Stimulated activated CD8-positive, alpha-beta memory T cell treated with anti-CD3 and anti-CD28 coated beads, Interleukin-7, amount 100 ng/mL, for 24 hours (primary cell): Measurements from ENCODE around the gene MED12.
A peak's percentile ranks its signal among the peaks of the same experiment; 100 is the strongest.

Experiments
- DNase-seq: peaks from one replicate; pipeline ENCODE4 v3.0.0-alpha.2; 2020; ENCODE audit warnings: low read depth

Gene MED12

GRCh38 chrX:71107762-71108360, 10.5 kb upstream of the MED12 start:
- no peak for DNase-seq

DNA sequence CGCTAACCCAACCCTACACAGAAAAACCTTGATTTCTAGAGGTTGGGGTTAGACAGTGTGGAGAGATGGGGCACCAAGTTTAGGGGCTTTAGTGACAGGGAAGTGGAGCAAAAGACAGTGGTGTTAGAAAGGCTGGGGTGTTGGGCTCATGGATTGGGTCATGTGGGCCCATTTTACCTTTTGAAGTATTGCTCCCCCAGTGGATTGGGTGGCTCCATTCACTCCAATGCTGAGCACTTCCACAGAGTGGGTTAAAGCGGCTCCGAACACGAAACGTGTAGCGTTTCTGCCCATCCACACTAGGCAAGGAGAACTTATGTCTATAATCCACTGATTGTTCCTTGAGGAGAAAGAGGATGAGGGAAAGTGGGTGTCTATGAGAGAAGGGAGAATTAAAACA, 9.3 kb upstream of the MED12 start:
- no peak for DNase-seq

DNA sequence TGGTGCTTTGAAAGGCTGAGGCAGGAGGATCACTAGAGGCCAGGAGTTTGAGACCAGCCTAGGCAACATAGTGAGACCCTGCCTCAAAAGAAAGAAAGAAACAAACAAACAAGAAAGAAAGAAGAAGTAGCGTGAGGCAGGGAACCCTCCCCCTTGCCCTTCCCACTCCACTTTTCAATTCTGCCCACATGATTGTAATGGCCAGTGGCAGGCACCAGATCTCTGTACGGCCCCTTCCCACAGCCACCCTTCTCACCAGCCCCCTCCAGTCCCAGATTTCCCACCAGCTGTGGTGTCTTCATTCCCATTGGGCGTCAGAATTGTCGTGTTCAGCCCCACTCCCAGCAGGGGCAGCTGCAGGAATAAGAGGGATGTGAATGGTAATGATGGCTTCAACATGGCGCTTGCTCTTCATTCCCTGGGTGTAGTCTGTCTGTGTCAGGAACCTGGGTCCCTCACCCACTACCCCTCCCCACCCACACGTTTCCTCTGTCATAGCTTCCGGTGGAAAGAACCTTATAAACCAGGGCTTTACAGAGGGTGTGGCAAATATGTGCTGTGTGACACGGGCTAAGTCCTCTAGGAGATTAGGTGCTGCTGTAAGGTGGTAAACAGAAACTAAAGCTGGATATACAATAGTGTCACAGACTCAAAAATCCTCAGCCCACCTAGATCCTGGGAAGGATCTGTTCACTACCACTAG, 7.1 kb upstream of the MED12 start, which contains the start of gene IL2RG:
Gene IL2RG (minus strand): TSS at position 437 of the 703 bp plus-strand sequence. CDS start 38 bp downstream, at position 399.
- DNase-seq = peak; percentile 26

DNA sequence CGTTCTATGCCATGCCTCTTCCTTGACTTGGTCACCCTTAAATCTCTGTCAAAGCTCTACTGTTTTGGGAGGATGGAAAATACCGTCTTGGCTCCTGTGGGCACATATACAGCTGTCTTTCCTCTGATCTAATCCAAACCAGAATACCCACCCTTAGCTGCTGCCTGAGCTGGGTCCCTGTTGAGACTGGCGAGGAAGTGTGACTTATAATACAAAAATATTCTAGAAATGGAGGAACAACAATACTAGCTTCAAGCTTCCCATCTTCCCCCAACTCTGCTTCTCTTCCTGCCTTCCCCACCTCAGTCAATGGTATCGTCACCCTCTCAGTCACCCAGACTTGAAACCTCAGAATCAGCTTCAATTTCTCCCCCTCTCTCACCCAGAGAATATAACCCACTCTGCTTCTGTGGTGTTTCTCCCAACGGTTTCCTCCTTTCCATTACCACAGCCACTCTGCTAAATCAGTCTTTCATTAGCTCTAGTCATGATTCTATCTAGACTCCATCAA, 6.4 kb upstream of the MED12 start:
- DNase-seq = no peak

DNA sequence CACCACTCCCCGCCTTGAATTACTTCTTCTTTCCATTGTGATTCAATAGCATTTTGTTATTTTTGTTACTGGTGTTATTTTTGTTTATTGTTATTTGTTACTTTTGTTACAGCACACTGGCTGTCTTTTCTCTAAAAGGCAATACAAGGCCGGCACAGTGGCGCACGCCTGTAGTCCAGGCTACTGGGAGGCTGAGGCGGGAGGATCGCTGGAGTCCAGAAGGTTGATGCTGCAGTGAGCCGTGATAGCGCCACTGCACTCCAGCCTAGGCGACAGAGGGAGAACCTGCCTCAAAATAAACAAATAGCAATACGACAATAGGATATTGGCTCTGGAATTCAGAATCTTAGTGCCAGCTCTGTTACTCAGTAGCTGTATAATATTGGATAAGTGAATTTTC, 1.0 kb upstream of the MED12 start:
- DNase-seq = no peak

DNA sequence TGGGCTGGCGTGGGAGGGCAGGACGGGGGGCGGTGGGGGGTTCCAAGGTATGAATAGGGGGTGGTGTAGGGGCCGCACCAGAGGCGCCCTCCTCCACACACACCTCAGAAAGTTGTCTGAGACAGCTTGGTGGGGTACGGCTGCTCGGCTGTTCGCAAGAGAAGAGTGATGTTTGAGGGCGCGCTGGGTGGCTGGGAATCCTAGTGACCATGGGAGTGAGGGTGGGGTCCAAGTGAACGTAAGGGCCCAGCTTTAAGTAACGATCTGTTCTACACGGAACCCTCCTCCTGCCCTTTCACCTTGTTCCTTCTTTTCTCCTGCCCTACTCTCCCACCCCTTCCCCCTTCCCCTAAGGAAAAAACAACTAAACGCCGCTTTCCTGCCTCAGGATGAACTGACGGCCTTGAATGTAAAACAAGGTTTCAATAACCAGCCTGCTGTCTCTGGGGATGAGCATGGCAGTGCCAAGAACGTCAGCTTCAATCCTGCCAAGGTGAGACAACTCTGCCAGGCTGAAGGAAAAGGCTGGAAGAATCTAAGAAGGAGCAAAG, 664 bp downstream of the MED12 start:
- DNase-seq = no peak

DNA sequence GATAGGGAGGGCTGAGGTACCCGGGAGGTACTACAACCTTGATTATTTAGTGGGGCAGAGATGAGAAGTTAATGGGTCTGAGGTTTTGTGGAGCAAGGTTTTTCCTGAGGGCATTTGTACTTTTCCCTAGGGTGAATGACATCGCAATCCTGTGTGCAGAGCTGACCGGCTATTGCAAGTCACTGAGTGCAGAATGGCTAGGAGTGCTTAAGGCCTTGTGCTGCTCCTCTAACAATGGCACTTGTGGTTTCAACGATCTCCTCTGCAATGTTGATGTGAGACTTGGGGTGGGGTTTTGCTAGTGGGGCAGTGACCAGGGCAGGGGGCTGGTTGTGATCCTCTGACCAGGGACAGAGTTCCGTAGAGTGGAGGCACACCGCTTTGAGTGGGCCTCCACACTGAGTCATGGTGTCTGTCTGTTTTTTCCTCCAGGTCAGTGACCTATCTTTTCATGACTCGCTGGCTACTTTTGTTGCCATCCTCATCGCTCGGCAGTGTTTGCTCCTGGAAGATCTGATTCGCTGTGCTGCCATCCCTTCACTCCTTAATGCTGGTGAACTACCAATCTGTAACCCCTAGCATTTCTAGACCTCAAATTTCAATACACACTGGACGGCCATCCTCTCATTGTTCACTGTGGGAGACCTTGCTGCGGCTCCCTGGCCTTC, 9.9 kb downstream of the MED12 start:
- no peak for DNase-seq

- DNase-seq = peak; percentile 40
These were observed 10.7 kb downstream of the MED12 start for GRCh38 chrX:71128915-71129765.

GRCh38 chrX:71131510-71131909, 13.1 kb downstream of the MED12 start:
- DNase-seq = no peak

DNA sequence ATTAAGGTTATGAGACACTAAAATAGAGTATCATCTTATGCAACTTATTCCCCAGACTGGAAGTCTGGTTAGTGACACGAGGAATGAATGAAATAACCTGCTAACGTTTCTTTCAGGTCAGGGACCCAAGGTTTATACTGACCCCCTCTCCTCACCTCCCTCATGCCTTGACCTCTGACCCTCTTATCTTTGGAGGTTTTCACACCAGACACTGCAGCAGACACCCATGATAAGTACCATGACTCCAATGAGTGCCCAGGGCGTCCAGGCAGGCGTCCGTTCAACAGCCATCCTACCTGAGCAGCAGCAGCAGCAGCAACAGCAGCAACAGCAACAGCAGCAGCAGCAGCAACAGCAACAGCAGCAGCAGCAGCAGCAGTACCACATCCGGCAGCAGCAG, 22.0 kb downstream of the MED12 start:
- DNase-seq = no peak

DNA sequence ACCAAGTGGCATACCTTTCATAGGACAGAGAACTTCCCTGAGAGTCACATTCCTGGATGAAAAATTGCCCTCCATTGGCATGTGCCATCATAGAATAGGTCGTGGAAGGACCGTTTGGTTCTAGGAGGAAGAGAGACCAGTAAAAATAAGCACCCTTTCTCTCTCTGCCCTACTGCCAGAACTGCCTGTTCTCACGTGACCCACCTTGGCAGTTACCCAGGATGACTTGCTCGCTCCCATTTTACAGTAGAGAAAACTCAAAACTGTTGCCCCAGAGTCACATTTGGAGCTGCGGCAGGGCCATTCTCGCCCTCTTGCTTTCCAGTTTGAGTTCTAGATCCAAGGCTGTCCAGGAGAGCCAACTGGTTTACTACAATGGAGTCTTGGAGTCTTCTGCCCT, 25.1 kb downstream of the MED12 start:
- no peak for DNase-seq

- no peak for DNase-seq
These were observed 26.3 kb downstream of the MED12 start, which contains the start of gene NLGN3 for GRCh38 chrX:71144651-71145050. TSS of gene NLGN3 (plus strand) at chrX:71144841. CDS start at chrX:71147750, 2,909 bp downstream.

DNA sequence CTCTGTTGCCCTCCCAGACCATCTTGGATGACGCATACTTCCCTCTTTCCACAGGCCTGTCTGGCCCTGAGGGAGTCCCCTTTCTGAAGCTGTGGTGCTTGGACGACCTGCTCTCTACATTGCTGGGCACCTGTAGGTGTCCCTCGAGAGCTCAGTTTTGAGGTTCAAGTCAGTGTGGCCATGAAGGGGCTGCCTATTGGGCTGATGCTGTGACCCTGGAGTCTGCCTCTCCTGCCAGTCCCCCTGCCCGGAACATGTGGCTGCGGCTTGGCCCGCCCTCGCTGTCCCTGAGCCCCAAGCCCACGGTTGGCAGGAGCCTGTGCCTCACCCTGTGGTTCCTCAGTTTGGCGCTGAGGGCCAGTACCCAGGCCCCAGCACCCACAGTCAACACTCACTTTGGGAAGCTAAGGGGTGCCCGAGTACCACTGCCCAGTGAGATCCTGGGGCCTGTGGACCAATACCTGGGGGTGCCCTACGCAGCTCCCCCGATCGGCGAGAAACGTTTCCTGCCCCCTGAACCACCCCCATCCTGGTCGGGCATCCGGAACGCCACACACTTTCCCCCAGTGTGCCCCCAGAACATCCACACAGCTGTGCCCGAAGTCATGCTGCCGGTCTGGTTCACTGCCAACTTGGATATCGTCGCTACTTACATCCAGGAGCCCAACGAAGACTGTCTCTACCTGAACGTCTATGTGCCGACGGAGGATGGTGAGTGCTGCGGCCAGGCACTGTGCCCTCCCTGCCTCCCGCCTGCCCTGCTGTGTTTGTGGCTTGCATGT, 29.3 kb downstream of the MED12 start:
- no peak for DNase-seq

DNA sequence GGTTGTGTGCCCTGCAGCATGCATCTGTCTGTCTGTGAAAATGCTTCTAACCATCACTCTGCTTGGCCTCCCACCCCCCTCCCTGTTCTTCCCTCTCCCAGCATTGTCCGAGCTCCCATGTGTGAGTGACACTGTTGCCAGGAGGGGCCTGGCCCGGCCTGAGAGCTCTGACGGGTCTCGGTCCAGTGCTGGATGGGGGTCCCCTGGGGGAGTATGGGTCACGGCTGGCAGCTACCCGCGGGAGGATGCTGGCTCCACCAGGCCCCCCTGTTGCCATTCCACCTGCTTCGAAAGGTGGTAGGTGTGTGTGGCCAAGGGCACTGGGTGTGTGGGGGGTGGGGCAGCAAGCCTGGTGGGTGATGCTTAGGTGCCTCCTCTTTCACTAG, 29.9 kb downstream of the MED12 start:
- DNase-seq = no peak

DNA sequence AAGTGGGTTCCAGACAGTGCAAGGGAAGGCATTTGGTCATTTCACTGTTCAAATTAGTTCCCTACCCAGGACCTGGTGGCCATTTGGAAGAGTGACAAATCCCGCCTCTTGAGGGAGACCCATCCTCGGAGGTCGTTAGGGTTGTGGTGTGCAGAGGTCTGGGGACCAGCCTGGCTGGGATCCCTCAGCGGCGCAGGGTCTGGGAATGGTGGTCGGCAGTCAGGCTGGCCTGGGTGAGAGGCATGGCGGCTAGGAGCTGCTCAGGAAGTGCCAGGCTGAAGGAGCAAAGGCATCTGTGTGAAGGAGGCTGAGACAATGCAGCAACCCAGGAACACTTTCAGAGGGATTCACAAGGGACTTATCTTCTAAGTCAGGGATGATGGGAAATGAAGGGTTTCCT, 33.0 kb downstream of the MED12 start:
- DNase-seq = no peak

DNA sequence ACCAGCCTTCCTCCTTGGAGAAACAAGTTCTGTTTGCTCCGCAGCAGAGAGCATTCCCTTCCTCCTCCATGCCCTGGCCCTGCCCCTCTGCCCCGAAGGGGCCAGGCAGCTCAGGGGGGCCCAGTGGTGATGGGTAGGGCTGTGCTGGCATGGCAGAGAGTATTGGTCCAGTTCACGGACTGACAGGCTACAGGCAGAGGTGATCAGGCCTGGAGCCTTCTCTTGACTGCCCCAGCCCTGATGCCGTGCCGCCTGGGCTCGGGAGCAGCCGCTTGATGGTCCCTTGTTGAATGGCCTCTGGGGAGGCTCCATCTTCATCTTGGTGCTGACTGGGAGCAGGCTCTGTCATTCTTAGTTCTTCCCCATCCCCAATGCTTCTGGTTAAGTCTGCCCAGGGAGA, 35.8 kb downstream of the MED12 start:
- DNase-seq = no peak

- no peak for DNase-seq
These were observed 36.2 kb downstream of the MED12 start for GRCh38 chrX:71154641-71155040.

DNA sequence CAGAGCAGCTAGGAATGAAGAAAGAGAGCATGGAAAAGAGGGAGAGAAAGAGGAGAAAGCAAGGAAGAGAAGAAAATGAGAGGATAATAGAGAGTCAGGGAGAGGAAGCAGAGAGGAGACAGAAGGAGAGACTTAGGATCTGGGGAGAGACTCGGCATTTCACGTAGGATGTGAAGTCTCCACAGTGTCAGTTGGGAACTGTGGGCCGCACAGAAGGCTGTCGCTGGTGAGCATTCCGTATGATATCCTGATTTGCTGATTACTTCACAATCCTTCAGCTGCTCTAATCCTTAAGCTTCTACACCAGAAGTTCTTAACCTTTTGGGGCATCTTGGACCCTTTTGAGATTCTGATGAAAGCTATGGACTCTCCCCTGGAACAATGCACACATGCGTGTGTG, 40.2 kb downstream of the MED12 start:
- DNase-seq = no peak

GRCh38 chrX:71159335-71159734, 40.9 kb downstream of the MED12 start:
- DNase-seq = no peak

- no peak for DNase-seq
These were observed 42.1 kb downstream of the MED12 start for GRCh38 chrX:71160475-71160874.

- no peak for DNase-seq
These were observed 44.6 kb downstream of the MED12 start for GRCh38 chrX:71162981-71163380.
